CD4-positive, alpha-beta T cell treated with Interleukin-4 for 4 hours (primary cell): Measurements from ENCODE around the gene INSC.
A peak's percentile ranks its signal among the peaks of the same experiment; 100 is the strongest.
"Not testable (repeated sequence)": the region's sequence is repeated elsewhere in the genome, so short reads cannot be mapped to it uniquely, and the experiment has no call there.

Experiments used
- DNase-seq: peaks from one replicate; pipeline ENCODE4 v3.0.0-alpha.2; 2020

Gene INSC

GRCh38 chr11:15114501-15115475, at the start of gene INSC:
INSC (plus strand) TSS chr11:15114923; CDS start chr11:15149175, 34,252 bp downstream.
- DNase-seq = no peak

- not testable (repeated sequence) for DNase-seq
Measured at GRCh38 chr11:15069751-15070150, 45.0 kb upstream of the INSC start.

- no peak for DNase-seq
Measured at GRCh38 chr11:15071556-15072255, 43.0 kb upstream of the INSC start.

GRCh38 chr11:15072551-15073143, 42.1 kb upstream of the INSC start:
- no peak for DNase-seq

- no peak for DNase-seq
Measured at GRCh38 chr11:15073361-15074205, 41.1 kb upstream of the INSC start, which contains the start of gene CALCB. CALCB (plus strand) TSS chr11:15073593; CDS start chr11:15074719, 1,126 bp downstream.

- peak; percentile 68 for DNase-seq
Measured at GRCh38 chr11:15074206-15075161, 40.2 kb upstream of the INSC start.

- no peak for DNase-seq
Measured at GRCh38 chr11:15075162-15075526, 39.6 kb upstream of the INSC start.

GRCh38 chr11:15091175-15091574, 23.5 kb upstream of the INSC start:
- DNase-seq = no peak

- no peak for DNase-seq
Measured at GRCh38 chr11:15091625-15092024, 23.1 kb upstream of the INSC start.

GRCh38 chr11:15093432-15093831, 21.3 kb upstream of the INSC start:
- DNase-seq = no peak

GRCh38 chr11:15095736-15096228, 18.9 kb upstream of the INSC start:
- DNase-seq = no peak

- no peak for DNase-seq
Measured at GRCh38 chr11:15097411-15097810, 17.3 kb upstream of the INSC start.

- DNase-seq = no peak
Measured at GRCh38 chr11:15099267-15099666, 15.5 kb upstream of the INSC start.

GRCh38 chr11:15101072-15101709, 13.5 kb upstream of the INSC start:
- peak; percentile 49 for DNase-seq

- no peak for DNase-seq
Measured at GRCh38 chr11:15104166-15104565, 10.6 kb upstream of the INSC start.

- no peak for DNase-seq
Measured at GRCh38 chr11:15106201-15106965, 8.3 kb upstream of the INSC start.

- no peak for DNase-seq
Measured at GRCh38 chr11:15107730-15108515, 6.8 kb upstream of the INSC start.

GRCh38 chr11:15108592-15109130, 6.1 kb upstream of the INSC start:
- DNase-seq = no peak

- no peak for DNase-seq
Measured at GRCh38 chr11:15109602-15110001, 5.1 kb upstream of the INSC start.
